NCI-H1694 (cell line): ENCODE results near the gene ELOVL1.
"Not testable (repeated sequence)": the region's sequence is repeated elsewhere in the genome, so short reads cannot be mapped to it uniquely, and the experiment has no call there.

Source experiments
- DNase-seq: peaks from one replicate; lab custom pipeline; 2025; lab: John Stamatoyannopoulos, UW

The ELOVL1 gene

DNA sequence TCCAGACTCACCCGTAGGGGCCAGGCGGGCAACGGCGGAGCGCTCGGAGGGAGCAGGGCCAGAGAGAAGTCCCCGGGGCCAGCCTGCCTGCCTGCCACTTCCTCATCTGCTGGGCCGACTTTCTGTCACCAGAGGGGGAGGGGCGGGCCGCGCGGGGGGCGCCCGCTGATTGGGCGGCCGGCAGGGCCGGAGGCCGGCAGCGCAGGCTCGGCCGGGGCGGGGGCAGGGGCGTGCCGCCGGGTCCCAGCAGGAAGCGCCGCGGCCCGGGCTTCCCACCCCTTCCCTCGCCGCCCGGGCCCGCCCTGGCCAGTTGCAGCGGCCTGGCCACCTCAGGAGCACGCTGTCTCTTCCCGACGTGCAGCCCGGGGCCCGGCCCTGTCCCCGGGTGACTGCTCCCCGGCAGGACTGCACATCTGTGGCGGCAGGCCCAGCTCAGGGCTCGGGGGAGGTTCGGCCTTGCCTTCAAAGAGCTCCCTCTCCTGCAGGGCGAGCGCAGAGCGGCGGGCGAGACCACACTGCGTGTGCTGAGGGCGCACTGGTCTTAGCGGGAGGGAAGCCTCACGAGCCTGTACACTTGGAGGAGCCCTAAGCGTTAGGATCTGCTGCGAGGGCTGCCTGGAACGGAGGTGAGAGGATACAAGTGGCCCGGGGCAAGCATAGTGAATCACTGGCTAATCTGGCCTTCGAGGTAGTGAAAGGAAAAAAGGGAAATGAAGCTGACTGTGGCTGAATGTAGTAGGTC is at the start of gene ELOVL1:
Gene ELOVL1 (minus strand): TSS at position 108 of the 742 bp plus-strand sequence. CDS start 2,402 bp downstream, outside the sequence.
- peak; percentile 59 for DNase-seq

DNA sequence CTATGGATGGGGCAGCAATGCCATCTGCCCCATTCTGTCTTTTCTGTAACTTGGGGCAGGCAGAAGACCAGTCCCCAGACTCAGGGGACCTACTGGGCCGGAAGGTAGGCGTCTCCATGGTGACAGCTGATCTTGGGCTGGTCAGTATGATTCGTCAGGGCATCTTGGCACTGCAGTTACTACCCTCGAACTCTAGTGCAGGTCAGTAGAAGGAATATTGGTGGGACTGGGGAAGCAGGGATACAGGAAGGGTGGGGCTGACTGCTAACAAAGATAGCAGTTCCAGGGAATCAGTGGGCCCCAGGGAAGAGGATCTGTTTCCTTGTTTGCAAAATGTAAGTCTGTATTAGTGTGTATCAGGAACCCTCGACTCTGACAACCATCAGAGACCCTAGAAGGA is 48.1 kb upstream of the ELOVL1 start:
- no peak for DNase-seq

DNA sequence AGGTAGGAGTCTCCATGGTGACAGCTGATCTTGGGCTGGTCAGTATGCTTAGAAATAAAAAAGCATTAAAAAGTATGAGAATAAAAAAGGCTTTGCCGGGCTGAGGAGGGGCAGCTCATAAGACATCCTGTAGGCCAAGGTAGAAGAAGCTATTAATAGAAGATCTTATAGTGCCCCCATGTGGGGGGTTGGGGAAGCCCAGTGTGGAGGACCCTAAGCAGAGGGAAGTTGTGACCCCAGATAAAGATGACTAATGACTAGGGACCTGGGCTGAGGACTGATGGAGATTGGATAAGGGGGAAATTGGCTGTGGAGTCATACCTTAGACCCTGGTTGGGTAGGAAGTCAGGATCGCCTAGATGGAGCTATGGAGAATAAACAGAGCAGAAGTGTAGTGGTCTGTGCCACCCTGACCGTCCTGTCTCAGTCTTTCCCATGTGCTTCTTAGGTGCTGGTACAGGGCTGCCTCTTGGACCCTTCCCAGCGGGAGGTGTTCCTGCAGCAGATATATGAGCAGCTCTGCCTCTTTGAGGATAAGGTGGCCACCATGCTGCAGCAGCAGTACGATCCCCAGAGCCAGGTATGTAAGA is 46.9 kb upstream of the ELOVL1 start:
- peak; percentile 74 for DNase-seq

DNA sequence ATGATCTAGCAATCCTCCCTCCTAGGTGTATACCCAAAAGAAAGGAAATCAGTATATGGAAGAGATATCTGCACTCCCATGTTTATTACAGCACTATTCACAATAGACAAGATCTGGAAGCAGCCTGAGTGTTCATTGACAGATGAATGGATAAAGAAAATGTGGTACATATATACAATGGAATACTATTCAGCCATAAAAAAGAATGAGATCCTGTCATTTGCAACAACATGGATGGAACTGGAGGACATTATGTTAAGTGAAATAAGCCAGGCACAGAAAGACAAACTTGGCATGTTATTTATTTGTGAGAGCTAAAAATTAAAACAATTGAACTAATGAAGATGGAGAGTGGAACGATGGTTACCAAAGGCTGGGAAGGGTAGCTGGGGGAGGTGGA is 45.6 kb upstream of the ELOVL1 start:
- not testable (repeated sequence) for DNase-seq

DNA sequence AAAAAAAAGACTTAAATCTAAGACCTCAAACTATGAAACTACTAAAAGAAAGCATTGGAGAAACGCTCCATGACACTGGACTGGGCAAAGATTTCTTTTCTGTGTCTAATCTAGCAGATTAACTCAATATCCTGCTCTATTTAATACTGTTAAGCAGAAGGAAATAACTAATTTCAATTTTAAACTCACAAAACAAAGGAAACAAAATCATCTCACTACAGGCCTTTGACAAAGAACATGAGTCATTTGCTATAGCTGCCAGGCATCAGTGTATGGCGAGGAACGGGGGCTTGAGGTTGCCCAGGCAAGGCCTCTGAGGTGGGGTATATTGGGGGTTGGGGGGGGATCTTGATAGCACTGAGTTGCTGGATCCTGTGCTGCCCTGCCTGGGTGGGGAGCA is 42.8 kb upstream of the ELOVL1 start:
- DNase-seq, result no peak

DNA sequence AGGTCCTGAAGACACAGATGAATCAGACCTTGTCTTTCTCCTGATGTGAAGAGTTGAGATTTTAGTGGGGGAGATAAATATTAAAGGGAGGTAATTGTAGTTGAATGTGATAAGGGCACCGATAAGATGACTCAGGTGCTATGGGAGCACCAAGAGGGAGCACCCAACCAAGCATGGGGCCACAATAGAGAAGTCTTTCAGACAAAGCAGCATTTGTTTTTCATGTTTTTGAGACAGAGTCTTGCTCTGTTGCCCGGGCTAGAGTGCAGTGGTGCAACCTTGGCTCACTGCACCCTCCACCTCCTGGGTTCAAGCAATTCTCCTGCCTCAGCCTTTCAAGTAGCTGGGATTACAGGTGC is 38.0 kb upstream of the ELOVL1 start:
- no peak for DNase-seq

DNA sequence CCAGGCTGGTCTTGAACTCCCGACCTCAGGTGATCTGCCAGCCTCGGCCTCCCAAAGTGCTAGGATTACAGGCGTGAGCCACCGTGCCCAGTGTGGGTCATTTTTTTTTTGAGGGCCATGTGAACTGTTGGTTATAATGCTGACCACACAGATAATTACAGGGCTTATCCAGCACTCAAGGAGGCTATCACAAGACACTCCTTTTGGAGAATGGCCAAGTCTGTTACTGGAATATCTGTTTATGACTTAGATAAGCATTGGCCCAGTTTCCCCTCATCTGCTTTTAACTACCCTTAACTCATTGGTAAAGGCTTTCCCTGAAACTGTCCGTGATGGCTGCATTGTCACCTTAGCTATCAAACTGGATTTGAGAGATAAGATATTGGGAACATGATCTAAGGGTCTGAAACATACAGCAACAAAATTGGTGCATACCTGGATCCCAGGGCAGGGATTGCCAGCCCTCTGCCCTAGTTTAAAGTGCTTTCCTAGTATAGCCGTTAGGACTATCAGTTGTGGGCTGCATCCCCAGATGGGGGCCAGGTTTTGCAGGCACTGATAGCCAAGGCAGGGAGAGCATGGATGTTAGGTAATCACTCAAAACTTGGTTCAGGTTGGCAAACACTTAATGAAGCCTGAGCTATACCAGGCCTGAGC is 37.5 kb upstream of the ELOVL1 start:
- no peak for DNase-seq

DNA sequence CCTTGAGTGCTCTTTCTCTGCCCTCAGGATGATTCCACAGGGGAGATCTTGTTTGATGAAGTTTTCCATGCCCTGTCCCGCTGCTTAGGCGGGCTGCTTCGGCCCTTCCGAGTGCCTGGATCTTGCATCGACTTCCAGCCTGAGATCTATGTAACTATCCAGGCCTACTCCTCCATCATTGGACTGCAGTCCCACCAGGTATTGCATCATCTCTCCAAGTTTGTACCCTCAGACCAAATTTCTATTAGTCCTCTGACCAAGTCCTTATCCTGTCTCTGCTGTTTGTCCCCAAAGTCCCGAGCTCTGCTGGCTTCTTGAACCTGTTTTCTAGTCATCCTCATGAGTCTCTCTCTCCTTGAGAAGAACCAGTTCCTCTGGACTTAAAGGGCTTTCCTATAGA is 36.5 kb upstream of the ELOVL1 start:
- no peak for DNase-seq

DNA sequence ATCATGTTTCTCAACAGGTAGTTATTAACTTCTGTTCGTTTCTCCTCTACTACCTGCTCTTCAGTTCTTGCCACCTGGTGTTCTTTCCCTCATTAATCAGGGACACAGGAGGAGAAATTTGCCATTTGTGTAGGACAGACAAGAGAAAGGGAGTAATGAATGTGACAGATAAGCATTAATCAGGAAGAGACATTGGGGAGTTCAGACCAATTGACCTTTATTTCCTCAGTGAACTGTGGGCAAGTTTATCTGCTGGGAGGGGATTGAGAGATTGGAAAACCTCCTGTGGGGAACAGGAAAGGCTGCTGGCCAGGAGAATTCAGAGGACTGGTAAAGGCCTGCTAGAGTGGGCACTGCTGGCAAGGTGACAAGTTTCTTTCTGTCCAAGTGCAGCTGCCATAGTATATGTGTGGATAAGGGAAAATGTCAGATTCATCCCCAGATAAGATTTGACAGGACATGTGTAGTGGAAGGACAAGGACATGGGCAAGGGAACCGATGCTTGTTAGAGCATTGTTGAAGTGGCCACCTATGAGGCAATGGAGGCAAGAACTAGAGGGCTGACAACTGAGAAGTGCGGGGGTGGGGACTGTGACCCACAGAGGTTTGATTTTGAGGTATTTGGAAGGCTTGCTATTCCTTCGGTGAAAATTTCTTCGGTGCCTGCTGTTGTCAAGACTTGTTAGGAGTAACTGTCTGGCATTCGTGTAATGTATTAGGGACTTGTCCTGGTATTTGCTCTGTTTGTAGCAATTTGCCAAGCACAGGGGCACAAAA is 34.5 kb upstream of the ELOVL1 start:
- no peak for DNase-seq

DNA sequence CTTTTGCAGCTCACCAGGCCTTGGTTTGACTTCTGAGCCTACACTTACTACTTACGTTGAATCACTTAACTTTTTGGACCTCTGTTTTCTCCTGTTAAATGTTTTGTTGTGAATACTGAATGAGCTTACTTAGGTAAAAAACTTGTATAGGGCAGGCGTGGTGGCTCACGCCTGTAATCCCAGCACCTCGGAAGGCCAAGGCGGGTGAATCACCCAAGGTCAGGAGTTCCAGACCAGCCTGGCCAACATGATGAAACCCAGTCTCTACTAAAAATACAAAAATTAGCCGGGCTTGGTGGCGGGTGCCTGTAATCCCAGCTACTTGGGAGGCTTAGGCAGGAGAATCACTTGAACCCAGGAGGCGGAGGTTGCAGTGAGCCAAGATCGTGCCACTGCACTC is 32.6 kb upstream of the ELOVL1 start:
- not testable (repeated sequence) for DNase-seq

DNA sequence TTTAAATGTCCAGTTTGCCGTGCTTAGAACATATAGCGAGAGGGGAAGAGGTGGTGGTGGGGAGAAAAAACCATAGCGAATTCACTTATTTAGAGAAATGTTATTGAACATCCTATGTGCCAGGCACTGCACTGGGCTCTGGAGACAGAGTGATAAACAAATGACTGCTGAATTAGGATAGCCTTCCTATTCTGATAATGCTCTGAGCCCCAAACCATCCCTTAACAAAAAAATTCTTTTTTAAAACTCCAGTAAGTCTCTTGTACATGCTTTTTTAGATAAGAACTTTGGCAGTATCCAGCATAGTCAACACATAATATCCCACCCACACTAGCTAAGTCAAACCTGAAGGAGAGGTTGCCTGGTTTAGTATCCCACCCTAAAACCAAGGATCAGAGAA is 30.4 kb upstream of the ELOVL1 start:
- DNase-seq, result no peak

DNA sequence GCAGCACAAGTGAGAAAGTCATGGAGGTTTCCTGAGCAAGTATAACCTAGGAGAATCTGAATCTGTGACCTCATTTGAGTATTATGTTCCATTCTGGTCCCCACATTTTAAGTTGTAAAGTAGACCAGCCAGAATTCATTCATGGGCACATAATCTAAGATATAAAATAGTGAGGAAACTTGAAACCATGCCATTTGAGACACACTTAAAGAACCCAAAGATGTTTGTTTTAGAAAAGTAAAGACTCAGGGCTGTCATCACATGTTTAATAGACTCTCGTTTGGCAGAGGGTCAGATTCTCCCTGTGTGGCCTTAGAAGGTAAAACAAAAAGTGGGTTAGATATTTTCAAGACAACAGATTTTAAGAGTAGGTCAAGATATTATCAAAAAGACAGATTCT is 28.2 kb upstream of the ELOVL1 start:
- no peak for DNase-seq

DNA sequence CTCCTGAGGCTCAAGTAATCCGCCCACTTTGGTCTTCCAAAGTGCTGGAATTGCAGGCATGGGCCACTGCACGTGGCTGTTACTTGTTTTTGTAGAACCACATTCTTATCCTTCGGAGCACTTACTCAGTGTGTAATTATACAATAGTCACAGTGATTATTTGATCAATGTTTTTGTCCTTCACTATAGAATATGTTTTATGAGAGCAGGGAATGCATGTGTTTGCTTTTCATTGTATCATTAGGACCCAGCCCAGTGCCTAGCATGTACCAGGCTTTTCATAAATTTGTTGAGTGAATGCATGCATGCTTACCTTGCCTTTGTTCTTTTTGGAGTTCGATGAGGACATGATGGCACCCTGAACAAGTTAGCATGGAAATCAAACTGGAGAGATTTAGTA is 27.7 kb upstream of the ELOVL1 start:
- no peak for DNase-seq

DNA sequence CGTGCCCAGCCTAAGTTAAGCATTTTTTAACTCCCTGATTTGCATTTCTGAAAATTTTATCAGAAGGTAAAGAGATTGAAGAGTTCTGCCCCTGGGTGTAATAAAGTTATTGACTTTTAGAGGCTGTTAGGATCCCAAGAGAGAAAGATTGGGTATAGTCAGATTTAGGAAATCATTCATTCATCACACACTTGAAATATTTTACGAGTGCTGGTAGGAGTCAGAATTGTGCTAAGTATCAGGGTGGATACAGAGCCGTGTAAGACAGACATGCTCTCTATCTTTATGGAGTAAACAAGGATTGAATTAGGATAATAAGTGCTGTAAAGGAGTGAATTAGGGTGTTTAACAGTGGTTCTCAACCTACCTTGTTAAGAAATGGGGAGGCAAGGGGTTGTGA is 24.9 kb upstream of the ELOVL1 start:
- DNase-seq, result no peak

DNA sequence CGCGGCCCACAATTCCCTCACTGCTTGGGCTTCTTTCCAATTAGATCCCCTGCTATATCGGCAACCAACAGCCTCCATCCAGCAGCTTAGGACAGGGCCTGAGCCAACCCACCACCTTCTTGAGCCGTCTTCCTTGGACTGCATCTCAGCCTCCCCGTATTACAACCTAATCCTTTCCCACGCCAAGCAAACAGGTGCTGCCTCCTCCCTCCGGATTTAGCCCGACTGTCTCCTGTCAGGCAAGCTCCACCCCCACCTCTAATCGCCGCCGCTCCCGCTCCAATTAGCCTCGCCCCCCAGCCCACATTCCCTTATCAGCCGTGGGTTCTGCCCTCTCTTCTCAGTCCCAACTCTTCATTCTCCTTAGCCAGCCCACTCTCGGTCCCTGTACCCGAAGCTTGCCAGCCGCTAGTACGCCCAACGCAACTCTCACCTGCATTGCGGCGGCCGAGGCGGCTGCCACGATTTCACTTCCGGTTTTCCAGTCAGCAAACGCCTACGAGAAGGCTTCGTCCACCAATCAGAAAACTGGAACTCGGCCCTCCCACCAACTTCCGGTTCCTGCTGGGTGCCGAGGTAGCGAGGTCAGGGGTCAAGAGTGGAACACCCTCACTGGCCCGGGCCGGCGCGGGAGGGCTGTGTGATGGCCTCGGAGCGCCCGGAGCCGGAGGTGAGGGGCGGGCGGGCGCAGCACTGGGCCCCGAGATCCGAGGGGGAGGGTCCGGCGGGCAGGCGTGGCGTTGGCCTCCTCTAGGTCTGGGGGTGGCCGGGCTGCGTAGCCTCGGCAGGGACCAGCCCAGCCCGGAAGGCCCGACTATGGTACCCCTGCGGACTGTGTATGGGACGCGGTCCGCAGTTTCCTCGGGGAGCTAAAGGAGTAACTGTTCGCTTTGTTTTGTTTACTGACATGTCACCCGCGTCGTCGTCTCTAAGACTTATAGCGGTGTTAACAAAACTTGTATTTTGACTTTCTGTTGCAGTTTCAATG is 21.8 kb upstream of the ELOVL1 start, which contains the start of the genes MED8 and SZT2:
Gene MED8 (minus strand): TSS at position 475 of the 988 bp plus-strand sequence. CDS start 36 bp downstream, at position 439.
Gene SZT2 (plus strand): TSS at position 574 of the 988 bp plus-strand sequence. CDS start 70 bp downstream, at position 644.
- peak; percentile 82 for DNase-seq

DNA sequence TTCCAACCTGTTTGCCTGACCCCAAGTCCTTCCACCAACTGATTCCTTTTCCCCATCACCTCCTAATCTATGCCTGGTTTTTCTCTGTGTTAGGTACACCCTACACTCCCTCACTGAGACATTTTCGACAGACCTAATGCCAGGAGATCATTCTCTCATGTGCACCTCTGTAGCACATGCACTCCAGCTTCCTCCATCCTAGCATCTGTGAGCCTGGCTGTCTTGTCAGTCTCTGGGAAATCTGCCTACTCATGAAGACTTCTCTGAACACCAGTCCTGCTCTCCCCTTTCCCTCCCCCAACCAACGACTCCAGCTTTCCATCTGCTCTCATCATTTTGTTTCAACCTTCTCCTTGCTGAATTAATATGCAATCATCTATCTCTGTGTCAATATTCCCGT is 20.8 kb upstream of the ELOVL1 start:
- DNase-seq, result no peak

DNA sequence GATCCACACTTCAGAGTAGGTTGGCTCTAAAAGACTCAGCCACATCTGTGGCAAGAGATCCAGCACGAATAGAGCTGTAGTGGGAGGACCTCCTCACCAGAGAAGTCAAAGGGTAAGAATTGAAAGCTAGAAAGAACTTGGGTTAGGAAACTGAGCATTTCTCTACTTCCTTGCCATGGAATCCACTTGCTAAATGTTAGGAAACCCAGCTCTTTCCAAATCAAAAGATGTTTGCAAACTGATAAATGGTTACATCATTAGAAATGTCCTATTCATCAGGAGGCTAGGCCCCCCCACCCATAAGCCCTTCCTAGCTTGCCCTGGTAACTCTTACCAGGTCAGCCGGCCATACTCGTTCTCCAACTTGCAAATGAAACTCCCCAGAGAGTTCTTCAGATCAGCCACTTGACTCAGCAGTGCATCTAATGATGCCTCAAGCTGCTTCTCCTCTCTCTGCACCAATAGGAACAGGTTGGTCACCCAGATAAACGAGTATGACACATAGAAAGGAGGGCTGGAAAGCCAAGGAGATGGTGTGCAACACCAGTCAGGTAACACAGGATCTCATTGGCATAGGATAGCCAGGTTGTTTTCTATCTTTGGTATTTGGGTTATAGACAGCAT is 20.3 kb upstream of the ELOVL1 start:
- DNase-seq, result no peak

DNA sequence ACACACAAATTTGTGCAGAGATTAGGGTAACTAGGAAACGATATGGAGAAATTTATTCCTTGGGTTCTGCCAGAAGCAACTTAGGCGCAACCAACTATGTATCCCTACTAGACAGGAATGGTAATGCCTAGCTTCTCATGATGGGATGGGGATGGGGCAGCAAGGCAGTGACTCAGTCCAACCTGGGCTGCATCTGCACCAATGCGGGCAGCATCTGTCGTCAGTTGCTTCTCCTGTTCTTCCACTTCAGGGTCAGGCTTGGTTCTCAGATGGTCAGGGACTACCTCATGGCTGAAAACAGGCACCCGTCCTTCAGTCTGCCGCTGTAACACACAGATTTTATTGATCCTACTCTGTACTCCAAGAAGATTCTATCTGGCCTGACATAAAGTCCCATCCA is 18.9 kb upstream of the ELOVL1 start:
- no peak for DNase-seq

DNA sequence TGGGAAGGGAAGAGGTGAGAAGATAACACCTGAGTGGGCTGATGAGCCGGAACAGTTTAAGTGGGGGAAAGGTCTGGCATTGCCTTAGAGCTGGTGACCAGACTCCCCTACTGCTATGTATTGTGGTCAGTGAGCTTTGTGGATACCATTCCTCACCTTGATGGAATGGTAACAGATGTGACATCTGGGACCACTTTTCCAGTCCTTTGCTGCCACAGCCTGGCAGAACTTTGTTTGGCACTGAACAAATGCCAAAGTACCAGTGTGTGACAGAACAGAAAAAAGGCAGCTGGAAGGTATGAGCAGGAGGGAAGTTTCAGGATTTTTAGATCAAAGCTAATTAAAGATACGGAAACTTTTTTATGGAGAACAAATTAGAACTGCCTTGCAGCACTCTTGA is 15.6 kb upstream of the ELOVL1 start:
- no peak for DNase-seq

DNA sequence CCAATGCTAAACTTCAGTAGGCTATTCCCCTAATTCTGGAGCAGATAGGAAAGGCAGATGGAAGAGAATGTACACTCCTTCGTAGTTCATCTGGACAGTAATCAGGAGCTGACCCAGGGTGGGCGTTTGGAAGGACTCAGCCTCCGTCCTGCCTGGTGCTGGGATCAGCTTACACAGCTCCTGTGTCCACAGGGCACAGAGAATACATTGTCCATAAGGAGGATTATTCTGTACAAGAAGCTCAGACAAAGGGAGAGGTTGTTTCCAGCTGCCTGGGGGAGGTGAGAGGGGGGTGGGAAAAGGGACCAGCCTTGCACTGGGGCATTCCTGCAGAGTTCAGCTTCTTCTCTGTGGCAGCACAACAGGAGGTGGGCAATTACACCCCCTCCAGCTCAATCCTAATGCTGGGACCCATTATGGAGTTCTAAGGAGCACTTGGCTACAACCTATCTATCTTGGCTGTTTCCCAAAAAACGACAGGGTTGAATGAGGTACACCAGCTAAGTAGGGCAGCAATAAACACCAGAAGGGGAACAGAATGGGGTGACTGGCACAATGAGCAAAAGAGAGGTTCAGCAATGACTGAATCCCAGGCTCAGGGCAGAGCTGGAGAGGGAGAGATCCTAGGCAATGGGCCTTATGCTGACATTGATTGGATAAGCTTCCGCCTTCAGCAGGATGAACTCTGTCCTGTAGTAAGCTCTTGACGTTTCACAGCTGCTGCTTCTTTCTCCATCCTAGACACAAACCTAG is 14.4 kb upstream of the ELOVL1 start:
- no peak for DNase-seq
